GM13976 (cell line): Measurements from ENCODE around the gene KCNH1.

Source experiments
- DNase-seq: peaks from one replicate; pipeline ENCODE4 v3.0.0; 2012; ENCODE audit warnings: low spot score
- CTCF ChIP-seq: IDR thresholded peaks from 2 replicates; pipeline ENCODE4 v1.5.1; 2012; ENCODE audit warnings: borderline replicate concordance, mild to moderate bottlenecking; ENCODE audit not compliant: insufficient read depth; ENCODE audit errors: extremely low read depth, missing control alignments, control extremely low read depth
- in situ Hi-C: fragments of 300-500 bp; cut with MboI; formaldehyde crosslinking; loops from one replicate; pipeline ENCODE4 v1.12.0; 2022; ENCODE audit warnings: low sequenced_read_pairs, mixed read lengths, inconsistent platforms; ENCODE audit not compliant: unreplicated experiment

KCNH1 gene

DNA sequence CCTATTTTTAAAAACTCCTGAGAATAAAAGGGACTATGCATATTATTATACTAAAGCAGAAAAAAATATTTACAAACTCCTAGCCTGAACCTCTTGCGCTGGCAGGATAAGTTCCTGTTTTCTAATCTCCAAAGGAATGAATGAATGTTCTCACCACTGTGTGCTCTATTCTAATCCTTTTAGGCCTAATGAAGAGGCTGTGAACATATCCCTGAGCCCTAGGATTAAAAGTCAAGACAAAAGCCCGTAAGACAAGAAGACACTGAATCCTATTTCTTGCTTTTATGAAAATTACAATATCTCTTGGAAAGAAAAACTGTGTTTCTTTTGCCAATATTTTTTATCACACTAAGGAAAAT lies 487.7 kb downstream of the KCNH1 start:
- no peak for TF ChIP-seq CTCF
- in situ Hi-C loops = no loop called here
- DNase-seq = no peak

GRCh38 chr1:210645582-210646257 lies 488.2 kb downstream of the KCNH1 start:
- in situ Hi-C loops = no loop called here
- no peak for TF ChIP-seq CTCF
- DNase-seq = no peak

DNA sequence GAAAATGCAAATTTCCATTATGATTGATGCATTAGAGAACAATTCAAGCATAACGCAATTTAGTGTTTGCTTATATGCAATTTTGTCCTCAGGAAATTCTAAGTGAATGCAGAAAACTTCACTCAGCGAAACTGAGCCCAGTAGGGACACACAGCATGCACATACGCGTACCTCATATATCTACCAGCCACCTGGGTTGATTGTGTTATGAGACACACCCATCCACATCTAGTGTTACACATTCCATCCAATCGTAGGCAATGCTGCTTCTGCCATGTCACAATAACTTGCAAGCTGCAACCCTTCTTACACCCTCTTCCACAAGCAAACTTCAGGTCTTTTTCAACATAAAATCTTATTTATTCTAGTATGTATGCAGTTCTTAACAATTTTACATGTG lies 492.4 kb downstream of the KCNH1 start:
- in situ Hi-C loops = no loop called here
- DNase-seq = no peak
- TF ChIP-seq CTCF = no peak

- in situ Hi-C loops = no loop called here
- no peak for DNase-seq
These were observed 498.8 kb downstream of the KCNH1 start for GRCh38 chr1:210635108-210635507.

GRCh38 chr1:210633636-210634035 lies 500.3 kb downstream of the KCNH1 start:
- no peak for TF ChIP-seq CTCF
- in situ Hi-C loops = no loop called here
- DNase-seq = no peak

More at GRCh38 chr1:210635108-210635507, 498.8 kb downstream of the KCNH1 start:
- TF ChIP-seq CTCF = no peak

DNA sequence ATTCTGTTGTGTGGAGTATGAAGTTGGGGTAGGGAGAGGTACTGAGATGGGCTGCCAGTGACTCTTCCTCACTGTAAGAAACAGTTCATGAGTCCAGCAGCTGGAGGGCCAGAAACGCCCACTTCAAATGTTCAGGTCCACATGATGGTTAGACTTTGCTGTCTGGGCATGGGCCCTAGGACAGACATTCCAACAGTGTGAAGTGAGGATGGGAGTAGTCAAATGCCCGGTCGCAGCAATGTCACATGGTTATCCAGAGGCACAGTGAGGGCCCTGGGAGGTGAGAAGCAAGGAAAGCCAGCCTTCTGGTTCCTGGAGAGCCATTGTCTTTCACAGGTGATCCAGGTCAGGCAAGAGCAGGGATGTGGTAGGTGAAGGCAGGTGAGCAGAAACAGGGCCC lies 500.8 kb downstream of the KCNH1 start:
- in situ Hi-C loops = no loop called here
- DNase-seq = no peak
- TF ChIP-seq CTCF = no peak
